GM12875 (cell line): ENCODE results near the gene CHURC1.

Experiments used
- H3K4me3 ChIP-seq: one replicate; pipeline ENCODE4 v1.5.1; 2011; ENCODE audit warnings: low read depth, low read length, control low read depth
- CTCF ChIP-seq: IDR thresholded peaks from 2 replicates; pipeline ENCODE4 v1.5.1; 2011; ENCODE audit warnings: low read depth, mild to moderate bottlenecking, control low read depth, inconsistent platforms, low read length, moderate library complexity, borderline replicate concordance; ENCODE audit not compliant: insufficient read depth

CHURC1 gene

GRCh38 chr14:64971943-64972791 is 57.9 kb downstream of the CHURC1 start, which contains the start of gene RAB15:
TSS of gene RAB15 (minus strand) at chr14:64972336. CDS start at chr14:64972076, 260 bp downstream.
- TF ChIP-seq CTCF: no peak

GRCh38 chr14:64973026-64973442 is 58.8 kb downstream of the CHURC1 start:
- no peak overlapping the region for H3K4me3 ChIP-seq
- no peak for TF ChIP-seq CTCF

More at GRCh38 chr14:64971943-64972791, 57.9 kb downstream of the CHURC1 start, which contains the start of gene RAB15:
- peak within 1 kb of the TSS; percentile 42 for H3K4me3 ChIP-seq

- no peak for TF ChIP-seq CTCF
- H3K4me3 ChIP-seq: no peak overlapping the region
These were observed 59.6 kb downstream of the CHURC1 start for GRCh38 chr14:64973826-64974225.

GRCh38 chr14:64974563-64974962 is 60.3 kb downstream of the CHURC1 start:
- no peak overlapping the region for H3K4me3 ChIP-seq
- no peak for TF ChIP-seq CTCF

- H3K4me3 ChIP-seq: no peak overlapping the region
- TF ChIP-seq CTCF: no peak
These were observed 65.2 kb downstream of the CHURC1 start for GRCh38 chr14:64979336-64980074.

- H3K4me3 ChIP-seq: no peak overlapping the region
- peak; percentile 44; the same call in 1 of the 2 replicates for TF ChIP-seq CTCF
These were observed 69.4 kb downstream of the CHURC1 start for GRCh38 chr14:64983439-64984310.
